ENCODE measurements around the gene HYAL3. TPM values are rescaled to one million over a fixed set of nuclear protein-coding genes. Genes with fewer than 3 reads are reported as not detected.

The HYAL3 gene
- total and polyA plus RNA-seq, 2 of the 13 experiments (the other 11 are each of a cell fraction or from before 2014, with no cell fraction given) = 5.5 to 10.4 TPM

- TF ChIP-seq FOXM1 (CRISPR knock-in tag; IDR thresholded peaks at IDR 0.05) (no peak), LRRFIP1 (CRISPR knock-in tag; conservative IDR thresholded peaks at IDR 0.05) (no peak), RFXAP (CRISPR knock-in tag; IDR thresholded peaks at IDR 0.05; ENCODE audit: borderline replicate concordance) (no peak), ZNF564 (CRISPR knock-in tag; IDR thresholded peaks at IDR 0.05) (no peak), NFATC3 (CRISPR knock-in tag; IDR thresholded peaks at IDR 0.05) (no peak), ZNF431 (CRISPR knock-in tag; IDR thresholded peaks at IDR 0.05; ENCODE audit: borderline replicate concordance, low read depth) (no peak), ZNF414 (CRISPR knock-in tag; IDR thresholded peaks at IDR 0.05) (peak; percentile 77; the same call in 1 of the 2 replicates), TOE1 (CRISPR knock-in tag; IDR thresholded peaks at IDR 0.05) (0 out of 2 replicates have a peak, but pooled peaks have one; percentile 50), MTF2 (CRISPR knock-in tag; IDR thresholded peaks at IDR 0.05; ENCODE audit: borderline replicate concordance) (no peak), HOXD1 (CRISPR knock-in tag; IDR thresholded peaks at IDR 0.05) (no peak), ZNF597 (CRISPR knock-in tag; IDR thresholded peaks at IDR 0.05) (no peak), ZZZ3 (CRISPR knock-in tag; IDR thresholded peaks at IDR 0.05; ENCODE audit: borderline replicate concordance) (no peak), MIER3 (CRISPR knock-in tag; IDR thresholded peaks at IDR 0.05; ENCODE audit: borderline replicate concordance) (peak; percentile 21; the same call in 1 of the 2 replicates), RXRB (CRISPR knock-in tag; IDR thresholded peaks at IDR 0.05; ENCODE audit: borderline replicate concordance) (peak; percentile 58; the same call in 1 of the 2 replicates), WIZ (CRISPR knock-in tag; IDR thresholded peaks at IDR 0.05) (no peak), SOX5 (CRISPR knock-in tag; IDR thresholded peaks at IDR 0.05; ENCODE audit: borderline replicate concordance) (peak; percentile 35; the same call in 1 of the 2 replicates), ZFP62 (CRISPR knock-in tag; IDR thresholded peaks at IDR 0.05) (no peak)
- TF ChIP-seq, protein P1, sequence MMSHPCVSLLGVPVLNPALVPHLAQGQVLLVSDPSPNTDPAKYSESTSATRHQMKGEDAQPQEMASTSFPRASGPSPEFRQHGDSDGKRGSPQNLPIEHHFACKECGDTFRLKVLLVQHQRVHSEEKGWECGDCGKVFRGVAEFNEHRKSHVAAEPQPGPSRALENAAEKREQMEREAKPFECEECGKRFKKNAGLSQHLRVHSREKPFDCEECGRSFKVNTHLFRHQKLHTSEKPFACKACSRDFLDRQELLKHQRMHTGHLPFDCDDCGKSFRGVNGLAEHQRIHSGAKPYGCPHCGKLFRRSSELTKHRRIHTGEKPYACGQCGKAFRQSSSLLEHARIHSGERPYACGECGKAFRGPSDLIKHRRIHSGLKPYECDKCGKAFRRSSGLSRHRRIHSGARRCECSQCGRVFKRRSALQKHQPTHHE (CRISPR knock-in tag; IDR thresholded peaks at IDR 0.05; ENCODE audit: borderline replicate concordance) = no peak
- TF ChIP-seq, protein P2, sequence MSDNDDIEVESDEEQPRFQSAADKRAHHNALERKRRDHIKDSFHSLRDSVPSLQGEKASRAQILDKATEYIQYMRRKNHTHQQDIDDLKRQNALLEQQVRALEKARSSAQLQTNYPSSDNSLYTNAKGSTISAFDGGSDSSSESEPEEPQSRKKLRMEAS (IDR thresholded peaks at IDR 0.05) = peak; percentile 70
These were observed 25.3 kb upstream of the HYAL3 start (continued) for GRCh38 chr3:50324351-50325112.
